ENCODE results near the gene KCTD12.

DNA sequence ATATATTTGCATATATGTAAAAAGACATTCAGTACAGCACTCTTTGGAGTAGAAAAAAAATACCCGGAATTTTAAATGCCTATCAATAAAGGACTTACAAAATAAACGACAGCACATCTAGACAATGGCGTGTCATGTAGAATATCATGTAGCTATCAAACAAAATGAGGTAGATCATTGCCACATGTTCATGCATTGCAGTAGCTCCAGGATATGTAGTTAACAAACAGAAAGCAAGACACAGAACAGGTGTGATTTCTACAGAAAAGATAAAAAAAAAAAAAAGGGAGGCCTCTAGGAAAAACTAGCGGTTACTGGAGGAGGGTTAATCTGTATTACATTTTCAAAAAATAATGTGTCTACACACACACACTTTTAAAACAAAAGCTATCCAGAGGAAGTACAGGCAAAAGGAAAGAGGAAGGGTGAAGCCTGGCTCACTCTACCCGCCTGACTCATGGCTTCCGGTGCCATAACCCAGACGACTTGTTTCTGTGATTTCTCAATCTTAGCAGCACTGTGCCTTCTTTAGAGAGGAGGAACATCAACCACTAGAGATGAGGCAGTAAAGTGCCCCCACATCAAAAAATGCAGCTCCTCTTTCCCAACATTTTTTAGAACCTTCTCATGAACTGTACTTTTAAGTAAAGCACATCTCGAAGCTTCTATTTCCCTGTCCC lies 6.9 kb downstream of the KCTD12 start:
- TF ChIP-seq, protein P1, sequence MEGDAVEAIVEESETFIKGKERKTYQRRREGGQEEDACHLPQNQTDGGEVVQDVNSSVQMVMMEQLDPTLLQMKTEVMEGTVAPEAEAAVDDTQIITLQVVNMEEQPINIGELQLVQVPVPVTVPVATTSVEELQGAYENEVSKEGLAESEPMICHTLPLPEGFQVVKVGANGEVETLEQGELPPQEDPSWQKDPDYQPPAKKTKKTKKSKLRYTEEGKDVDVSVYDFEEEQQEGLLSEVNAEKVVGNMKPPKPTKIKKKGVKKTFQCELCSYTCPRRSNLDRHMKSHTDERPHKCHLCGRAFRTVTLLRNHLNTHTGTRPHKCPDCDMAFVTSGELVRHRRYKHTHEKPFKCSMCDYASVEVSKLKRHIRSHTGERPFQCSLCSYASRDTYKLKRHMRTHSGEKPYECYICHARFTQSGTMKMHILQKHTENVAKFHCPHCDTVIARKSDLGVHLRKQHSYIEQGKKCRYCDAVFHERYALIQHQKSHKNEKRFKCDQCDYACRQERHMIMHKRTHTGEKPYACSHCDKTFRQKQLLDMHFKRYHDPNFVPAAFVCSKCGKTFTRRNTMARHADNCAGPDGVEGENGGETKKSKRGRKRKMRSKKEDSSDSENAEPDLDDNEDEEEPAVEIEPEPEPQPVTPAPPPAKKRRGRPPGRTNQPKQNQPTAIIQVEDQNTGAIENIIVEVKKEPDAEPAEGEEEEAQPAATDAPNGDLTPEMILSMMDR (IDR thresholded peaks at IDR 0.05; ENCODE audit: low read length) = no peak
- no peak for TF ChIP-seq EZH2 (IDR thresholded peaks at IDR 0.05; ENCODE audit: borderline replicate concordance, low read length)

All from OCI-LY1 (cell line).